Measurements from ENCODE around the gene FRMD4B. TPM values are rescaled to one million over a fixed set of nuclear protein-coding genes. Genes with fewer than 3 reads are reported as not detected.

The FRMD4B gene
- total RNA-seq, 1 donor from 2014 or later: 37.4 TPM

DNA sequence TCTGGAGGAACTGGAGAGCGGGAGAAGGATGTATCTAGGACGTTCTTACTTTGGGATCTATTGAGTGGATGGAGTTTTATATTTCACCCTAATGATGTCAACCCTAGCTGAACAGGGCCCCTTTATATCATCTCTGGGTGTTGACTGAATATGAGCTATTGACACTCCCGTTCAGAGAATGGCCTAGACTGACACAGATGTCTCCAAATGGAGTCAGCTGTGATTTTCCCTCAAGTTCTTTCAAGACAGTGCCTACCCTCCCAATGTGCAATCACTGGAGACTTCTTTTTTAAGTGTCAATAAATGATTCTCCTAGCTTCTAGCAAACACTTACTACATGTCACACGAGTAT is 63.8 kb downstream of the FRMD4B start:
- no peak overlapping the region for H3K27ac Mint-ChIP-seq
- H3K4me1 Mint-ChIP-seq (ENCODE audit: unreplicated experiment): peaks cover 12% of the 10 kb centered on the region
- peak; percentile 2 for DNase-seq (ENCODE audit: extremely low spot score, unreplicated experiment)
- no peaks in the 10 kb centered on the region for H3K9me3 Mint-ChIP-seq
- no peaks in the 10 kb centered on the region for H3K27me3 Mint-ChIP-seq
- TF ChIP-seq, protein P1, sequence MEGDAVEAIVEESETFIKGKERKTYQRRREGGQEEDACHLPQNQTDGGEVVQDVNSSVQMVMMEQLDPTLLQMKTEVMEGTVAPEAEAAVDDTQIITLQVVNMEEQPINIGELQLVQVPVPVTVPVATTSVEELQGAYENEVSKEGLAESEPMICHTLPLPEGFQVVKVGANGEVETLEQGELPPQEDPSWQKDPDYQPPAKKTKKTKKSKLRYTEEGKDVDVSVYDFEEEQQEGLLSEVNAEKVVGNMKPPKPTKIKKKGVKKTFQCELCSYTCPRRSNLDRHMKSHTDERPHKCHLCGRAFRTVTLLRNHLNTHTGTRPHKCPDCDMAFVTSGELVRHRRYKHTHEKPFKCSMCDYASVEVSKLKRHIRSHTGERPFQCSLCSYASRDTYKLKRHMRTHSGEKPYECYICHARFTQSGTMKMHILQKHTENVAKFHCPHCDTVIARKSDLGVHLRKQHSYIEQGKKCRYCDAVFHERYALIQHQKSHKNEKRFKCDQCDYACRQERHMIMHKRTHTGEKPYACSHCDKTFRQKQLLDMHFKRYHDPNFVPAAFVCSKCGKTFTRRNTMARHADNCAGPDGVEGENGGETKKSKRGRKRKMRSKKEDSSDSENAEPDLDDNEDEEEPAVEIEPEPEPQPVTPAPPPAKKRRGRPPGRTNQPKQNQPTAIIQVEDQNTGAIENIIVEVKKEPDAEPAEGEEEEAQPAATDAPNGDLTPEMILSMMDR (conservative IDR thresholded peaks at IDR 0.05): no peak
- no peak overlapping the region for H3K4me3 Mint-ChIP-seq
- H3K36me3 Mint-ChIP-seq: no peaks in the 10 kb centered on the region

DNA sequence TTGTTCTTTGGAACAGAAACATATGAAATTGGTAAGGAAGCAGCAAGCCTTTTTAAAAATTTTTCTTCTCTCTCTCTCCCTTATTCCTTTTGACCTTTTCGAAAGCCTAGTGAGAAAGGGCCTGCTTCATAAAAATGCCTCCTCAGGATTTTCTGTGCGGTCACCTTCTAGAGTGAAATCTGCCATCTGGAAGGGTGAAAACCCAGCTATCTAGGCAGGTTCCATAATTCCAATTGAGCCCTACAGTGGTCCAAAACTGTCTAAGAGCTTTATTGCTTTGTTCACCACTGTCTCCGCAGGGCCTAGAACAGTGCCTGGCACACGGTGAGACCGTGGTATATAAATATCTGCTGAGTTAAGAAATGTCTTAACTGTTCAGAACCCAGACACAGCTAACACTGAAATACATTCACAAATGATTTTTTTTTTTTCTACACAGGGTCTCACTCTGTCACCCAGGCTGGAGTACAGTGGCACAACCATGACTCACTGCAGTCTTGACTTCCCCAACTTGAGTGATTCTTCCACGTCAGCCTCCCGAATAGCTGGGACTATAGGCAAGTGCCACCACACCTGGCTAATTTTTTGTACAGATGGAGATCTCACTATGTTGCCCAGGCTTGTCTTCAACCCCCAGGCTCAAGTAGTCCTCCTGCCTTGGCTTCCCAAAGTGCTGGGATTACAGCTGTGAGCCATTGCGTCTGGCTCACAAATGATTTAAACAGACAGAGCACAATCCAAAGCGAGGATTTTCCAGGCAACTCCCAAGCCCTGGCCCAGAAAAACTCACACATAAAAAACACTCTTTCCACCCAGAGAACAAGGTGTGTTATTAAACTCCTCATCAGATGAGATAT is 64.4 kb downstream of the FRMD4B start:
- H3K9me3 Mint-ChIP-seq: no peaks in the 10 kb centered on the region
- no peak overlapping the region for H3K27ac Mint-ChIP-seq
- H3K27me3 Mint-ChIP-seq: no peaks in the 10 kb centered on the region
- DNase-seq (ENCODE audit: extremely low spot score, unreplicated experiment): no peak
- no peaks in the 10 kb centered on the region for H3K36me3 Mint-ChIP-seq
- H3K4me1 Mint-ChIP-seq (ENCODE audit: unreplicated experiment): peaks cover 12% of the 10 kb centered on the region
- no peak overlapping the region for H3K4me3 Mint-ChIP-seq
- TF ChIP-seq, protein P1 (conservative IDR thresholded peaks at IDR 0.05): no peak

DNA sequence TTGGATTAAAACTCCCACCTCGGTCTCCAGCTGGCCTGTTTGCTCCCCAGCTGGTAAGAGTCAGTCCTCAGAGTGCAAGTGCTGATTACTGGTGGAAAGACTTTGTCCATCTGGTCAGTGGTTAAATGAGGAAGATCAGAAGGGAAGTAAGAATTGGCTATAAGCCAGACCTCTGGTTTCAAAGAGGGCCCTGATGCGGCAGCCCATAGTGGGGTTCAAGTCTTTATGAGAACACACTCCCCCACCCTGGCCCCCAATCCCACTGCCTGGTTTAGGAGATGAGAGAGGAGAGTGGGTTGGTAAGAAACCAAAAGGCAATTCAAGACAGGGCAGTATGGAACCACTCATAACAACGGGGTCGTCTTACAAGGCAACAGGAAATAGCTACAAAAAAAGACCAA is 65.0 kb downstream of the FRMD4B start:
- TF ChIP-seq, protein P1 (conservative IDR thresholded peaks at IDR 0.05): no peak
- Mint-ChIP-seq H3K4me3 (no peak overlapping the region), H3K27ac (no peak overlapping the region), H3K4me1 (ENCODE audit: unreplicated experiment) (peaks cover 12% of the 10 kb centered on the region), H3K36me3 (no peaks in the 10 kb centered on the region), H3K9me3 (no peaks in the 10 kb centered on the region), H3K27me3 (no peaks in the 10 kb centered on the region)
- no peak for DNase-seq (ENCODE audit: extremely low spot score, unreplicated experiment)

DNA sequence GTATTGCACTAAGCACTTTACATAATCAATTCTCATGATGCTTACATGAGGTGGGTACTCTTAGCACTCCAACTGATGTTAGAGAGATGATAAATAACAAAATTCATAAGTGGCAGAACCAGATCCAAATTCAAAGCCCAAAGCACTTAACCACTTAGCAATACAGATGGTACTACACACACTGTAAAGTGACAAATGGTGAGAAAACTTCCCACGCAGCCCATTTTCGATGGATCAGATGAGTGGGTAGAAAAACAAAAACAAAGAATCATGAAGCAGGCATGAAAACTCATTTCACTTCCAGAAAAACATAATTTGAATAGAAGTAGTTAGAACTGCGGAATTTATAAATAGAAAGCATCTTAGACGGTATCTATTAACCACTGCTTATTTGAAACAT is 66.2 kb downstream of the FRMD4B start:
- Mint-ChIP-seq H3K9me3 (no peaks in the 10 kb centered on the region), H3K4me1 (ENCODE audit: unreplicated experiment) (peaks cover 12% of the 10 kb centered on the region), H3K36me3 (no peaks in the 10 kb centered on the region), H3K4me3 (no peak overlapping the region), H3K27me3 (no peaks in the 10 kb centered on the region), H3K27ac (no peak overlapping the region)
- DNase-seq (ENCODE audit: extremely low spot score, unreplicated experiment): no peak
- TF ChIP-seq, protein P1 (conservative IDR thresholded peaks at IDR 0.05): no peak

DNA sequence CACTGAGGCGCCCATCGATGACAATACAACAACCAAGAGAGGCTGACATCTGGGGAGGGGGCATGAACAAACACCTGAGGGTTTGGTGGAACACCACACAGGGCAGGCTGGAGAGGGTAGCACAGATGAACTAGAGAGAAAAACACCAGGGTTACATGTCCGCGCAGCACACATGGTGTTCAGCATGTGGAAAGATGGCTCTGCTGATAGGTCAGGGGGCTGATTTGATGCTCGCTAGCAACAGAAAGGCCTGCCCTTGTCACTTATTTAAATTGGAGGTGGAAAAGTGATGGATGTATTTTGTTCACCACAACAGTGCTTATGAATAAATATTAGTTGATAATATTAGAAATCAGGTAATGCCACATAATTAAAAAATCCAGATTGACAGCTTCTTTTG is 67.5 kb downstream of the FRMD4B start:
- TF ChIP-seq, protein P1 (conservative IDR thresholded peaks at IDR 0.05): no peak
- Mint-ChIP-seq H3K4me3 (no peak overlapping the region), H3K27ac (no peak overlapping the region), H3K4me1 (ENCODE audit: unreplicated experiment) (peaks cover 12% of the 10 kb centered on the region), H3K36me3 (no peaks in the 10 kb centered on the region), H3K27me3 (no peaks in the 10 kb centered on the region), H3K9me3 (no peaks in the 10 kb centered on the region)
- DNase-seq (ENCODE audit: extremely low spot score, unreplicated experiment): no peak

Measured in type B pancreatic cell (in vitro differentiated cells).